ENCODE measurements around the gene NDUFAF8.

DNA sequence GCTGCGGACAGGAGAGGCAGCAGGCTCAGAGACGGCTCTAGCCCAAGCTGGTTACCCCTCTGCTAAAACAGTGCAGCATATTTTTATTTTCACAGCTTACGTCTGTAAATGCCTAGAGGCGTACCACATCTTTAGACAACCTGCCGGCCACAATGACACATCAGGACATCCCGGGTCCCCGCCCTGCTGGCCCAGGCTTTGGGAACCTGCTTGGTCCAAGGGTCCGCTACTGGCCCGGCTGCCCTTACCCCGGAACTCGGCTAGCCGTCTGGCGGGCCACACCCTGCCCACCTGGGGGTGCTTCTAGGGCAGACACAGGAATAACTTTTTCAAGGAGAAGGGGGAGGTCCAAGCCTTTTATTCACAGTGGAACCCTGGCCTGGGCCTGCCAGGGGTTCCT lies 20.7 kb upstream of the NDUFAF8 start:
- TF ChIP-seq, protein P1, sequence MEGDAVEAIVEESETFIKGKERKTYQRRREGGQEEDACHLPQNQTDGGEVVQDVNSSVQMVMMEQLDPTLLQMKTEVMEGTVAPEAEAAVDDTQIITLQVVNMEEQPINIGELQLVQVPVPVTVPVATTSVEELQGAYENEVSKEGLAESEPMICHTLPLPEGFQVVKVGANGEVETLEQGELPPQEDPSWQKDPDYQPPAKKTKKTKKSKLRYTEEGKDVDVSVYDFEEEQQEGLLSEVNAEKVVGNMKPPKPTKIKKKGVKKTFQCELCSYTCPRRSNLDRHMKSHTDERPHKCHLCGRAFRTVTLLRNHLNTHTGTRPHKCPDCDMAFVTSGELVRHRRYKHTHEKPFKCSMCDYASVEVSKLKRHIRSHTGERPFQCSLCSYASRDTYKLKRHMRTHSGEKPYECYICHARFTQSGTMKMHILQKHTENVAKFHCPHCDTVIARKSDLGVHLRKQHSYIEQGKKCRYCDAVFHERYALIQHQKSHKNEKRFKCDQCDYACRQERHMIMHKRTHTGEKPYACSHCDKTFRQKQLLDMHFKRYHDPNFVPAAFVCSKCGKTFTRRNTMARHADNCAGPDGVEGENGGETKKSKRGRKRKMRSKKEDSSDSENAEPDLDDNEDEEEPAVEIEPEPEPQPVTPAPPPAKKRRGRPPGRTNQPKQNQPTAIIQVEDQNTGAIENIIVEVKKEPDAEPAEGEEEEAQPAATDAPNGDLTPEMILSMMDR (IDR thresholded peaks at IDR 0.05; ENCODE audit: low read depth, low read length, poor library complexity, severe bottlenecking) = no peak
- TF ChIP-seq EZH2phosphoT487 (IDR thresholded peaks at IDR 0.05; ENCODE audit: borderline replicate concordance, low read length) = no peak

Data from DOHH2 (cell line).